ENCODE measurements around the gene NXT1.
A peak's percentile ranks its signal among the peaks of the same experiment; 100 is the strongest.
"Not testable (repeated sequence)": the region's sequence is repeated elsewhere in the genome, so short reads cannot be mapped to it uniquely, and the experiment has no call there.

NXT1 gene

GRCh38 chr20:23331450-23332350 is 18.9 kb upstream of the NXT1 start:
- DNase-seq = no peak

DNA sequence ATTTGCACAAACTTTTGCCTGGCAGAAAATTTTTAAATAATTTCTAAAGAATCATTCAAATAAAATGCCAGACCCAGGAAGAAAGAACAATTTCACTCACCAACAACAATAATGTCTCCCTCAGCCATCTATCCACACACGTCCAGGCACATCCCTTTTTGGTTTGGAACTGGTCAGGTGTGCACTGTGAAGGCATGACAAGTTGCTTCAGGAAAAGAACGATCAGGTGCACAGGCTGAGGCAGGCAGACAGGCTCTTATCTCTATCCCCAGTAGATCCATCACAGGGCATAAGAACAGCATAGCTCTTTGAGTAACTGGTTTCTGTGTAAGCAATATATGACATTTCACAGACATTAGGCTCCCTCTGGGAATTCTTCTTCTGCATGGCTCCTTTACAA is 18.1 kb upstream of the NXT1 start:
- DNase-seq = no peak

DNA sequence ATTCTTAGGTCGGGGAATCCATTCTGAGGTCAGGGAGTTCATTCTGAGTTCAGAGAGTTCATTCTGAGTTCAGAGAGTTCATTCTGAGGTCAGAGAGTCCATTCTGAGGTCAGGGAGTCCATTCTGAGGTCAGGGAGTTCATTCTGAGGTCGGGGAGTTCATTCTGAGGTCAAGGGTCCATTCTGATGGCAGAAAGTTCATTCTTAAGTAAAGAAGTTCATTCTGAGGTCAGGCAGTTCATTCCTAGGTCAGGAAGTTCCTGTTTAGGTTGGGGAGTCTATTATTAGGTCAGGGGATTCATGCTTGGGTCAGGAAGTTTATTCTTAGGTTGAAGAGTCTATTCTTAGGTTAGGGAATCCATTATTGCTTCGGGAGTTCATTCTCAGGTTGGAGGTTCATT is 16.5 kb upstream of the NXT1 start:
- no peak for DNase-seq

DNA sequence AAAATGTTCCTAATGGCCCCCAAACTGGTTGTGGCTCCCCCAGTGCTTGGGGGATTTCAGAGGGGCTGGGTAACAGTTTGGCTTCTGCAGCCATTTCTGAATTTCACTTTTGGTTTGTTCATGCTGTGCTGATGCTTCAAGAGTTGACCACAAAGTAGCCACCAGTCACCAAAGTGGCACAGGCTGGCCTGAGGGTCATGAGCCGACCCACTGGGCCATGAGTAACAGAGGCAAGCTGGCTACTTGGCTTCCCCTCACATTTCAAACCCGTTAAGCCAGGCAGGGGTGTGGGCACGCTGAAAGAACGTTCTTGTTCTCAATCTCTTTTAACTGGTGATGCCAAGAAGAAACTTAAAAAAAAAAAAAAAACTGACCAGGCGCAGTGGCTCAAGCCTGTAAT is 15.1 kb upstream of the NXT1 start:
- no peak for DNase-seq

DNA sequence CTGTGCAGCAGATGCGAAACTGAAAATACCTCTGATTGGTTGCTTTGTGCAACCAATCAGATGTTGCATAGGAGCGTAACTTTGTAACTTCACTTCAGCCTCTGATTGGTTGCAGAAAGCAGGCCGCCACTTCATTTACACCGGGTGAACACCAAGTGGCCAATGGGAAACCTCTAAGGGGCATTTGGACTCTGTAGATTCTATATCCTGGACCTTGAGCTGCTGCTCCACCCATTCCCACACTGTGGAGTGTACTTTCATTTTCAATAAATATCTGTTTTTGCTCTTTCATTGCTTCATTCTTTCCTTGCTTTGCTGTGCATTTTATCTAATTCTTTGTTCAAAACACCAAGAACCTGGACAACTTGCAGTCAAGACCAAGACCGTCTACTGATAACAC is 14.1 kb upstream of the NXT1 start:
- no peak for DNase-seq

DNA sequence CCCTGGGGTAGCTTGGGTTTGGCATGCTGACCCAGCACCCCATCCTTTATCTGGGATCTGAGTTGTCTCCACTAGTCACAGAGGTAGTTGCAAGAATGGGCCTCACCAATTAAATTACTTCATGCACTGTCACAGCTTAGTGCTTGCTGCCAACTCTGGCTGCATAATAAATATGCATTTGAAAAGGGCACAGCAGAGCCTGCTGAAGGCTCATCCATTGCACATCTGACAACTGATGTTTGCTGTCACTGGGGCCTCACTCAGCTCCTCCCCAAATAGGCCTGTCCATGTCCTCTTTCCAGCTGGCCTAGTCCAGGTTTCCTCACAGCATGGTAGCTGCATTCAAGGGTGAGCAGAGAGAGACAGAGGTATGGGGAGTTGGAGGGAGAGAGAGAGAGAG is 13.3 kb upstream of the NXT1 start:
- DNase-seq = no peak

DNA sequence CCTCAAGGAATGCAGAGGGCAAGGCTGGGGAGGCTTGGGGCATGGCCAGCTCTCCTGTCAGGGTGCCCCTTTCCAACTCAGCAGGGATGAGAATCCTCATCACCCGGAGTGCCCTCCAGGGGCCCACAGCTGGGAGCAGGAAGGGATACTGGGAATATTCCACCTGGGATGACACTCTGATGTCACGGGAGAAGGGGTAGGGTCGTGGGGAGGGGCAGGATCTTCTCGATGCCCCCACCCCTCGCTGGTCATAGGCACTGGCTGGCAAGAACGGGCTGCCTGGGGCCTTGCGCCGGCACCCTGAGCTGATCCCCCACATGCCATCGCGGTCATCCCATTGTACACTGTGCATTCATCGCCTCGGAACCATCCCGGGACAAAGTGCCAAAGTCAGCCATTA is 10.6 kb upstream of the NXT1 start:
- no peak for DNase-seq

GRCh38 chr20:23340524-23340923 is 10.1 kb upstream of the NXT1 start:
- DNase-seq = no peak

- no peak for DNase-seq
Observed at GRCh38 chr20:23341073-23341472, 9.5 kb upstream of the NXT1 start.

DNA sequence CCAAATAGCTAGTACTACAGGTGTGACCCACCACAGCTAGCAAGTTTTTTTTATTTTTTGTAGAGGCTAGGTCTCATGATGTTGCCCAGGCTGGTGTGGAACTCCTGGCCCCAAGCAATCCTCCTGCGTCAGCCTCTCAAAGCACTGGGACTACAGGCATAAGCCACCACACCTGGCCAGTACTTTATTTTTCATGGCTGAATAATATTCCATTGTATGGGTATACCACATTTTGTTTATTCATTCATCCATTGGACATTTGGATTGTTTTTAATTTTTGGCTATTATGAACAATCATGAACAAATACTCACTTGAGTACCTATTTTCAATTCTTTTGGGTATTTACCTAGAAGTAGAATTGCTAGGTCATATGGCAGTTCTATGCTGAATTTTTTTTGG is 7.0 kb upstream of the NXT1 start:
- DNase-seq = no peak

- DNase-seq = no peak
Observed at GRCh38 chr20:23344336-23344735, 6.3 kb upstream of the NXT1 start.

GRCh38 chr20:23346002-23346401 is 4.6 kb upstream of the NXT1 start:
- DNase-seq = no peak

GRCh38 chr20:23347791-23348190 is 2.8 kb upstream of the NXT1 start:
- no peak for DNase-seq

DNA sequence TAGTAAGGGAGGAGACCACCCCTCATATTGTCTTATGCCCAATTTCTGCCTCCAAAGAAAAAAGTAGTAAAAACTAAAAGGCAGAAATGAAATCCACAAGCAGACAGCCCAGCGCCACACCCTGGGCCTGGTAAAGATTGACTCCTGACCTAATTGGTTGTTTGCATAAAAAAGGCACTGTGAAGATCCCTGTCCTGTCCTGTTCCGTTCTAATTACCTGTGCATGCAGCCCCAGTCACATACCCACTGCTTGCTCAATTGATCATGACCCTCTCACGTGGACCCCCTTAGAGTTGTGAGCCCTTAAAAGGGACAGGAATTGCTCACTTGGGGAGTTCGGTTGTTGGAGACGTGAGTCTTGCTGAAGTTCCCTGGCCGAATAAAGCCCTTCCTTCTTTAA is 2.1 kb upstream of the NXT1 start:
- not testable (repeated sequence) for DNase-seq

DNA sequence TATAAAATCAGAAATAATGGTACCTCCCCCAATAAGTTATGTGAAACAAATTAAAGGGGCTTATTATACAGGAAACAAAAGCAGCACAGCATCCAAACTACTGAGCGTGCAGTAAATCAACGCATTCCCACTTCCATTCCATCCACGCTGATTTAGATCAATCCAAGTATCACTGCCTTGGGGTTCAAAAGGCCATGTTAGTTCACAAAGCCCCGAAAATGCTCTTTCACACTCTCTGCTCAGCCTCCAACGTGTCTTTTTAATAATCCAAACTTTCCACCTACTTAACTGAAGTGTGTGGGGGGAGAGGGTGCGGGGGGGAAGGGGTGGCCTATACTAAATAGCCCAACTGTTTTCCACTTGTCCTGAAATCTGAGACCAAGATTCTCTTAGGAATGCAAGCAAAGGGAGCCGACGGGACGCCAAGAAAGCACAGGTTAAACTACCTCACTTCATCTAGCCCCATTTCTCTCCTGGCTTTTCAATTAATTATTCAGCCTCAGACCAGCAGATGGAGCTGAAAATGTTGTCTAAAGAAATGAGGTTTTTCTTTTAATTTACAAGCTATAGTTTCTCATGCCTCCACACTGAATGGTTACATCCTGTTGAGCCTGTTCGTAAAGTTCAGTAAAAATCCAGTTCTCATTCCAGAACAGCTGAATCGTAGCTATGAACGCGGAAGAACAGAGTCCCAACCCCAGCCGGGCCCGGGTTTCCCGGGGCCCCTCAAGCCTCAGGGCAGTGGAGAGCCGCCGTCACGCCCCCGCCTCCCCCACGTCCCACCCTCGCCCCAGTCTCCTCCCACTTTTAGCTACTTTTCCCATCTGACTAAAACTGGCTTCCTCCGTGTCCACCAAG is 1.0 kb upstream of the NXT1 start:
- peak; percentile 81 for DNase-seq

GRCh38 chr20:23350904-23351838 is 580 bp downstream of the NXT1 start:
- peak; percentile 68 for DNase-seq

DNA sequence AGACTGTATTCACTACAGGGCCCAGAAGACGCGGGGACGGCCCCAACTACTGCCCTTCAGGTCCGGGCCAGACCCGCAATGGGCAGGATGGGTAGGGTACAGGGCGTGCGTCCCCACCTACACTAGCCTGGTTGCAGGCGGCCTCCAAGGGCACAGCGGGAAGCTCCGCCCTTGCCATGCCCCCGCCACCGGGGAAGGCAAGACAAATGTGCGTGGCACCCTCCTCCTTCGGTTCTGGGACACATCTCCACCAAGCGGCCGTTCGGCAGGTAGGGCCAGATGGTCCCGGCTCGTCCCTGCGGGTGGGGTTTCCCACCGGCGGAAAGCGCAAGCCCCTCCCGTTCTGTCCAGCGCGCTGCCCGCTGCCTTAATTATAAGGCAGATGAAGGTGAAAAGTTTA is 5.6 kb downstream of the NXT1 start:
- no peak for DNase-seq

DNA sequence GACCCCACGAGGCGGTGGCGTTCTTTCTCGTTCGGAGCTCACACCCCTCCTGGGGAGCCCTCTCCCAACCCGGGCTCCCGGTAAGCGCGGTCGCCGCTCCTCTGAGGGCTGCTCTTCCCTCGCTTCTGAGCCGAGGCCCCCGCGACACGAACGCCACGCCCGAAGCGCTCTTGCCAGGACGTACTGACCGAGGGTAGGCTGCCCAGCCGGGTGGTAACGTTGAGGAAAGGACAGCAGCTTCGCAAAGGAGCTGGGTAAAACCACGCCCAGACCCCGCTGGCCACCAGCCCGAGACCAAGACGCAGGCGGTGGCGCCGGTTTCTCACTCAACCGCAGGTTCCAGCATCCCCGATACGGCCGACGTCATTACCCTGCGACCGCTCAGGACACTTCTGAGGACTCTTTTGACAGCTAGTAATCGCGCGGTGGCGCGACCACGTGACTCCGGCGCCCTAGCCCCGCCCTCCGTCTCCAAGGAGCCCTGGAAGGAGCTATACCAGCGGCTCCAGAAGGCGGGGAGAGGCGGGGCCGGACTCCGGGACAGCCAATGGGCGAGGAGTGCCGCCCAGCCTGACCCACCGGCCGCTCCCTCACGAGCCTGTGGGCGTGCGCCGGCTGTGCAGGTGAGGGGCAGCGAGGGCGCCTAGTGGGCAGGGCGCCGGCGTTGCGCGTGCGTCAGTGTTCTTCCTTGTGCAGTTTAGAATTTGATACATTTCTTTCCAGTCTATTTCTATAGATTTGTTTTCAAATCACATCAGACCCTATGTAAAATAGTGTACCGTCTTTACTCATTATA is 7.4 kb downstream of the NXT1 start:
- DNase-seq = peak; percentile 100

GRCh38 chr20:23358563-23358906 is 7.9 kb downstream of the NXT1 start:
- DNase-seq = no peak

- no peak for DNase-seq
Observed at GRCh38 chr20:23358923-23359593, 8.5 kb downstream of the NXT1 start.

DNA sequence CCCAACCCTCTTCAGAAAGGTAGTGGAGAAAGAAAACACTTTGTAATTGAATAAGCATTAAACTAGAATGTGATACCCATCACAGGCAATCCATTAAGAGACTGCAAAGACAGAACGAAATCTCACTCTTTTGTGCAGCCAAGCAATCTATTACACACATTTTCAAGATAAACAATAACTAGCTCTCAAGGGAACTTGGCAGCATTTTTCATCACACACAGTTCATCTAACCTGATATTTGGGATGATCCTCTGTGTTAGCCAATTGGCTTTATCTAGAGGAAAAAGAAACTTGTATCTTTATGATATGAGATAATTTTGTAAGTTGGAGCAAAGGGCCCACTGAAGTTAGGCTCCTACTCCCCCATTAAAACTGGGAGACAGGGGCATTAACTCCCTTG is 9.9 kb downstream of the NXT1 start:
- DNase-seq = no peak

DNA sequence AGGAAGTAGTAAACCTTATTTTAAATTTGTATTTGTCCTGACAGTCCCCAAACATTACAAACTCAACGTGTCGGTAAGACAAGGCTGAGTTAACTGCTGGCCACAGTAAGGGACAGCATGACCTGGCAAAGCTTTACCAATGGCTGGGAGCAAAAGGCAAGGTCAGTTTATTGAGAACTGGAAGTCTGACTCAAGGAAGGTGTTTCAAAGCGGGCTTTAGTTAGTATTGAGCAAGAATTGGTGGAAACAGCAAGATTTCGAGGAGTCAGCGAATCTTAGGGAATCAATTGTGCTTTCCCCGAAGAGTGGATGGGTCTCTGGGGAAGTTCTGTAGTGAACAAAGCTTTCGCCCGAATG is 10.5 kb downstream of the NXT1 start:
- no peak for DNase-seq

All from activated T-cell treated with anti-CD3 and anti-CD28 coated beads, Interleukin-2, amount 50 U/mL, for 1 hour (primary cell).